GM20000 (cell line): Measurements from ENCODE around the gene PRSS33.
A peak's percentile ranks its signal among the peaks of the same experiment; 100 is the strongest.

Experiments
- DNase-seq: peaks from one replicate; pipeline ENCODE4 v3.0.0; 2012; ENCODE audit warnings: low spot score
- CTCF ChIP-seq: IDR thresholded peaks from 2 replicates; pipeline ENCODE4 v1.5.1; 2012; ENCODE audit warnings: mild to moderate bottlenecking, control low read depth; ENCODE audit errors: extremely low read depth, missing control alignments

Gene PRSS33

GRCh38 chr16:2761886-2762583 is 25.3 kb downstream of the PRSS33 start:
- DNase-seq, result no peak
- no peak for TF ChIP-seq CTCF

GRCh38 chr16:2761472-2761871 is 25.9 kb downstream of the PRSS33 start:
- no peak for DNase-seq
- TF ChIP-seq CTCF, result no peak

- no peak for DNase-seq
- TF ChIP-seq CTCF, result no peak
These were observed 30.0 kb downstream of the PRSS33 start for GRCh38 chr16:2757344-2757743.

GRCh38 chr16:2756288-2757015 is 30.9 kb downstream of the PRSS33 start:
- DNase-seq, result no peak
- no peak for TF ChIP-seq CTCF

- TF ChIP-seq CTCF, result no peak
- no peak for DNase-seq
These were observed 32.2 kb downstream of the PRSS33 start for GRCh38 chr16:2755158-2755557.

GRCh38 chr16:2753733-2754020 is 33.7 kb downstream of the PRSS33 start:
- TF ChIP-seq CTCF, result no peak
- DNase-seq, result no peak

- TF ChIP-seq CTCF, result no peak
These were observed 34.3 kb downstream of the PRSS33 start for GRCh38 chr16:2752850-2753732.

More at GRCh38 chr16:2752850-2753732, 34.3 kb downstream of the PRSS33 start:
- DNase-seq, result peak; percentile 92
